NCI-H2196 treated with DMSO at 0.1 percent for 48 hours (cell line): ENCODE data around the gene S100Z.
"Not testable (repeated sequence)": the region's sequence is repeated elsewhere in the genome, so short reads cannot be mapped to it uniquely, and the experiment has no call there.

Experiments
- DNase-seq: peaks from one replicate; lab custom pipeline; 2025; ENCODE audit not compliant: unreplicated experiment; lab: John Stamatoyannopoulos, UW

Gene S100Z

DNA sequence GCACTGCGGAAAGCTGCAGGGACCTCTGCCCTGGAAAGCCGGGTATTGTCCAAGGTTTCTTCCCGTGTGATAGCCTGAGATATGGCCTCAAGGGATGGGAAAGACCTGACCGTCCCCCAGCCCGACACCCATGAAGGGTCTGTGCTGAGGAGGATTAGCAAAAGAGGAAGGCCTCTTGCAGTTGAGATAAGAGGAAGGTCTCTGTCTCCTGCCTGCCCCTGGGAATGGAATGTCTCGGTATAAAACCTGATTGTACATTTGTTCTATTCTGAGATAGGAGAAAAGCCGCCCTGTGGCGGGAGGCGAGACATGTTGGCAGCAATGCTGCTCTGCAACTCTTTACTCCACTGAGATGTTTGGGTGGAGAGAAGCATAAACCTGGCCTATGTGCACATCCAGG is 95.4 kb downstream of the S100Z start:
- DNase-seq = not testable (repeated sequence)

GRCh38 chr5:76946090-76946489 is 96.3 kb downstream of the S100Z start:
- DNase-seq = no peak

DNA sequence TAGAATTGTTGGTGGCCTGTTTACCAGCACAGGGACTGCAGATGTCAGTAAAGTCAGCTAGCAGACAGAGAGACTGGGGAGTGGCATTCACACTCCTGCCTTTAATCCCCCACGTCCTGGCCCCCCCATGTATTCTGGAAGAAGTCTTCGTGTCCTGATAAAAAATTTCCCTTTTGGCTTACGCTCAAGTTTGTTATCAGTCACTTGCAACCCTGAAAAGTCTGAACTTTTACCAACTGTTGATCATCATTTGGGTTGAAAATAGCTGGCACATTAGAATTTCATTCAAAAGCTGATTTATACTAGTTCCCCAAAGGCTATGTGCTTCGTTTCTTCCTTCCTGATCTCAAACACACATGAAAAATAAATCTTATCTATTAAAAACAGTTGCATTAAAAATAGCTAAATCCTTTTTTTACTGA is 97.3 kb downstream of the S100Z start:
- no peak for DNase-seq

GRCh38 chr5:76952795-76953536 is 103.2 kb downstream of the S100Z start, which contains the start of gene CRHBP:
Gene CRHBP, plus strand, starts transcription at chr5:76953045. Its CDS starts 90 bp downstream, at chr5:76953135.
- no peak for DNase-seq

- DNase-seq = no peak
Measured at GRCh38 chr5:76953551-76954382, 104.0 kb downstream of the S100Z start.

DNA sequence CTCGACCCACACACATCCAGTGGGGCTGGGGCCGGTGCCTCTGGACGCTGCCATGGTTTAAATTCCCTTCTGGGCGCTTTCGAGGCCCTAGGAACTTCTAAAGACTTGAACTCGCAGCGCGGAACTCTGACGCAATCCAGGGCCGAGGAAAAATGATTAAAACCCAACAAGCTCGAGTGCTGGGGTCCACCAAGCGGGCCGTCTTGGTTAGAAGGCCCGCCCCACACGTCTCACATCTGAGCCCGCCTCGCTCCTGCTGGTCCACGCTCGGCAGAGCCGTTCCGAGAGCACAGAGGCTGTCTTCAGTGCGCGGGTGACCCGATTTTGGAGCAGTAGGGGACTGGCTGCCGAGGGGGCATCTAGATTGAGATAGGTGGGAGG is 104.6 kb downstream of the S100Z start:
- no peak for DNase-seq

- no peak for DNase-seq
Measured at GRCh38 chr5:76956033-76956432, 106.2 kb downstream of the S100Z start.

DNA sequence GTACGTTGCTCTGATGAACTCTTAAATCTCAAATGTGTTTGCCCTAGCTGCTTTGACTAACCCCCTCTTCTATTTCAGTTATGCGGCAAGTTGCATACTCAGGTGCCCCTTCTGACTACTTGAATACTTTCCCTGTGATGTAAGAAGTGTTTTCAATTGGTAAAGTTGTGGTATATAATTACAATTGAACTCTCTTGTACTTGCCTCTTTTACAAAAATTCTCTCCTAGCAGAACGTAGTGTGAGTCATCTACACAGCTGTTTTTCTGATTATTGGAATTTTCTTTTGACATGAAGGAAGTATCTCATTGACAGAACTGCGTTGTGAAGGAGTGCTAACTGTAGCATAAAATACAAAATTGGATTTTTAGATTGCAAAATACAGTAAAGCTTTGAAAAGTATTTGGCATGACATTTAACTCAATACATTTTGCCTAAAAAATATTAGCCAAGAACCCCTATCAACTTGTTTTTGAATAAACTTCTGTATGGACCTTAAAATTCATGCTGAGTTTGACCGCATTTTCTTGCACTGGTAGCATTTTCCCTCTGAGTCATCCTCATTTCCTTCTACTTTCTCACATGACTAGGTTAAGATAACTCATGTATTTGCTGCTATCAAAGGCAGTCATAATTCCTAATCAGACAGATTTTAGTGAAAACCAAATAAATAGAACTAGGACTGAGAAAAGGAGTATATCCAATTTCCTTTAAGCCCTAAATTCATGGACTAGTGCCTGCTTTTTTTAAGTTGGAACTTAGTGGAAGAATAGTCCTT is 109.4 kb downstream of the S100Z start:
- DNase-seq = no peak

- DNase-seq = no peak
Measured at GRCh38 chr5:76960004-76960625, 110.3 kb downstream of the S100Z start.

- DNase-seq = no peak
Measured at GRCh38 chr5:76964060-76964459, 114.2 kb downstream of the S100Z start.
